Pulmonary artery endothelial cell (primary cell): ENCODE results near the gene PDS5B. TPM values are rescaled to one million over a fixed set of nuclear protein-coding genes. Genes with fewer than 3 reads are reported as not detected.
A peak's percentile ranks its signal among the peaks of the same experiment; 100 is the strongest.

Source experiments
- DNase-seq: peaks from one replicate; pipeline ENCODE4 v3.0.0-alpha.2; 2011; ENCODE audit warnings: low read depth, low spot score
- total RNA-seq: library from RNA; depleted of rRNA; stranded (reverse); fragments of >200 nt; gene quantifications from 2 replicates; pipeline ENCODE4 v1.2.3, GENCODE V29; 2014

PDS5B gene
- total RNA-seq, 1 donor from 2014 or later = 31.5 TPM

- DNase-seq = no peak
Measured at GRCh38 chr13:32587811-32588170, 1.5 kb downstream of the PDS5B start.

- no peak for DNase-seq
Measured at GRCh38 chr13:32588736-32589135, 2.5 kb downstream of the PDS5B start.

- DNase-seq = no peak
Measured at GRCh38 chr13:32589471-32589870, 3.2 kb downstream of the PDS5B start.

GRCh38 chr13:32590266-32590665 is 4.0 kb downstream of the PDS5B start:
- no peak for DNase-seq

- no peak for DNase-seq
Measured at GRCh38 chr13:32592082-32592481, 5.8 kb downstream of the PDS5B start.

GRCh38 chr13:32594157-32594738 is 8.0 kb downstream of the PDS5B start:
- DNase-seq = no peak

GRCh38 chr13:32595306-32595705 is 9.1 kb downstream of the PDS5B start:
- no peak for DNase-seq

GRCh38 chr13:32600890-32601289 is 14.6 kb downstream of the PDS5B start:
- no peak for DNase-seq

GRCh38 chr13:32609428-32609827 is 23.2 kb downstream of the PDS5B start:
- DNase-seq = no peak

GRCh38 chr13:32610538-32610937 is 24.3 kb downstream of the PDS5B start:
- DNase-seq = no peak

- DNase-seq = no peak
Measured at GRCh38 chr13:32610977-32611376, 24.7 kb downstream of the PDS5B start.

- no peak for DNase-seq
Measured at GRCh38 chr13:32616883-32617511, 30.7 kb downstream of the PDS5B start.

- DNase-seq = no peak
Measured at GRCh38 chr13:32622827-32623226, 36.6 kb downstream of the PDS5B start.

GRCh38 chr13:32624441-32624840 is 38.2 kb downstream of the PDS5B start:
- DNase-seq = no peak

GRCh38 chr13:32627793-32628192 is 41.5 kb downstream of the PDS5B start:
- DNase-seq = no peak

- DNase-seq = no peak
Measured at GRCh38 chr13:32629313-32629712, 43.1 kb downstream of the PDS5B start.

GRCh38 chr13:32629866-32630265 is 43.6 kb downstream of the PDS5B start:
- no peak for DNase-seq

- no peak for DNase-seq
Measured at GRCh38 chr13:32632343-32632909, 46.2 kb downstream of the PDS5B start.

- DNase-seq = no peak
Measured at GRCh38 chr13:32636711-32637110, 50.5 kb downstream of the PDS5B start.

GRCh38 chr13:32638739-32639138 is 52.5 kb downstream of the PDS5B start:
- DNase-seq = no peak

GRCh38 chr13:32639502-32640105 is 53.4 kb downstream of the PDS5B start:
- peak; percentile 26 for DNase-seq

- DNase-seq = no peak
Measured at GRCh38 chr13:32642316-32642715, 56.1 kb downstream of the PDS5B start.

GRCh38 chr13:32642858-32643257 is 56.6 kb downstream of the PDS5B start:
- no peak for DNase-seq
